GM12878 (cell line): ENCODE results near the gene ANKDD1A. TPM values are rescaled to one million over a fixed set of nuclear protein-coding genes. Genes with fewer than 3 reads are reported as not detected.

Experiments used
- ATAC-seq: fragments of 200-7000 bp; cut with Tn5 transposase; 3 replicates; pipeline ENCODE4 v1.9.1; 2020; ENCODE audit warnings: mild to moderate bottlenecking, moderate library complexity
- BruUV-seq: library from RNA; stranded (reverse); fragments of 400-500 nt; replicated peaks from 2 replicates; lab custom pipeline; 2021; lab: Mats Ljungman, UMichigan
- CTCF ChIA-PET: fragments of 300-600 bp; sonication (Branson Sonifier 250); formaldehyde crosslinking; extraction: SDS; loops from one replicate; lab custom pipeline; 2021; ENCODE audit warnings: inconsistent platforms; lab: Yijun Ruan, JAX
- POLR2A ChIA-PET: fragments of 350-600 bp; formaldehyde crosslinking; extraction: SDS; loops from one replicate; lab custom pipeline; 2021; ENCODE audit warnings: inconsistent platforms; lab: Charles Lee
- RAD21 ChIA-PET: fragments of 300-600 bp; sonication (Branson Sonifier 250); formaldehyde crosslinking; loops from one replicate; lab custom pipeline; 2023; ENCODE audit warnings: antibody characterized with exemption; ENCODE audit not compliant: unreplicated experiment; lab: Charles Lee
- SMC1A ChIA-PET: fragments of 300-600 bp; sonication (Branson Sonifier 250); formaldehyde crosslinking; loops from one replicate; lab custom pipeline; 2023; ENCODE audit not compliant: unreplicated experiment, uncharacterized antibody; lab: Charles Lee
- DNase-seq: peaks from one replicate; pipeline ENCODE4 v3.0.0-alpha.2; 2011; ENCODE audit warnings: low read depth, low spot score
- FAIRE-seq: peaks from 3 replicates; lab custom pipeline; 2011; peaks lifted over from hg19 to GRCh38; lab: Jason Lieb, UNC
- H2AFZ ChIP-seq: 2 replicates; pipeline ENCODE4 v1.6.0; 2011; ENCODE audit warnings: low read depth, low read length, control low read depth; ENCODE audit not compliant: control insufficient read depth
- H3K27ac ChIP-seq: 2 replicates; pipeline ENCODE4 v1.5.1; 2011; ENCODE audit warnings: control low read depth; ENCODE audit not compliant: control insufficient read depth, insufficient read depth
- H3K27me3 ChIP-seq, 2 experiments: replicated peaks in 1 of 2; 2 replicates each; pipeline versions ENCODE4 v1.6.0 to v1.6.1; 2011; ENCODE audit warnings: low read length in 1 of 2; ENCODE audit not compliant: control insufficient read depth in 2 of 2, insufficient read depth in 2 of 2
- H3K36me3 ChIP-seq, 2 experiments: 2 replicates each; pipeline ENCODE4 v1.5.1; 2011; ENCODE audit warnings: low read length in 1 of 2; ENCODE audit not compliant: control insufficient read depth in 2 of 2, insufficient read depth in 2 of 2
- H3K4me1 ChIP-seq: 2 replicates; pipeline ENCODE4 v1.6.1; 2011; ENCODE audit warnings: mild to moderate bottlenecking, low read length, moderate library complexity, mixed read lengths; ENCODE audit not compliant: control insufficient read depth, insufficient read depth
- H3K4me2 ChIP-seq: 2 replicates; pipeline ENCODE4 v1.6.0; 2011; ENCODE audit warnings: control low read depth; ENCODE audit not compliant: control insufficient read depth, insufficient read depth
- H3K4me3 ChIP-seq: fragments of 200-600 bp; sonication (generic); 2 replicates; pipeline ENCODE4 v1.5.1; 2016
- H3K79me2 ChIP-seq: 2 replicates; pipeline ENCODE4 v1.6.0; 2011; ENCODE audit warnings: low read length; ENCODE audit not compliant: control insufficient read depth, insufficient read depth
- H3K9ac ChIP-seq: 2 replicates; pipeline ENCODE4 v1.8.0; 2011; ENCODE audit warnings: low read length, control low read depth, mixed read lengths; ENCODE audit not compliant: control insufficient read depth, insufficient read depth
- H3K9me3 ChIP-seq: replicated peaks from 3 replicates; pipeline ENCODE4 v1.5.1; 2011; ENCODE audit warnings: mild to moderate bottlenecking, low read length; ENCODE audit not compliant: control insufficient read depth, insufficient read depth
- H4K20me1 ChIP-seq: 2 replicates; pipeline ENCODE4 v1.6.0; 2011; ENCODE audit not compliant: control insufficient read depth, insufficient read depth
- BHLHE40 ChIP-seq, 2 experiments: fragments of 450-650 bp in 1 of 2; IDR thresholded peaks; 2 replicates each; pipeline ENCODE4 v1.6.1; 2011 to 2017; ENCODE audit warnings: low read depth in 2 of 2, borderline replicate concordance in 1 of 2, improper control_type of control experiment in 1 of 2, low read length in 1 of 2, mild to moderate bottlenecking in 1 of 2
- BRCA1 ChIP-seq: IDR thresholded peaks from 2 replicates; pipeline ENCODE4 v1.6.1; 2011; ENCODE audit warnings: low read depth, low read length, improper control_type of control experiment
- CHD1 ChIP-seq: IDR thresholded peaks from 2 replicates; pipeline ENCODE4 v1.6.1; 2012; ENCODE audit warnings: low read depth, low read length, improper control_type of control experiment
- EGR1 ChIP-seq, 2 experiments: IDR thresholded peaks; 1 replicate in 1 of 2; 2 replicates in 1 of 2; pipeline ENCODE4 v1.6.1; 2011 to 2012; ENCODE audit warnings: low read depth in 2 of 2, low read length in 2 of 2, borderline replicate concordance in 1 of 2, mild to moderate bottlenecking in 1 of 2, moderate library complexity in 1 of 2
- JUNB ChIP-seq: IDR thresholded peaks from 2 replicates; pipeline ENCODE4 v1.6.1; 2016; ENCODE audit warnings: antibody characterized with exemption, mild to moderate bottlenecking
- LARP7 ChIP-seq: fragments of 450-650 bp; IDR thresholded peaks from 2 replicates; pipeline ENCODE4 v1.6.1; 2017; ENCODE audit warnings: mild to moderate bottlenecking
- MAX ChIP-seq: IDR thresholded peaks from 2 replicates; pipeline ENCODE4 v1.6.1; 2012; ENCODE audit warnings: low read depth, low read length, improper control_type of control experiment
- MLLT1 ChIP-seq: fragments of 450-650 bp; IDR thresholded peaks from 2 replicates; pipeline ENCODE4 v1.6.1; 2016; ENCODE audit warnings: mild to moderate bottlenecking
- NBN ChIP-seq: fragments of 450-650 bp; IDR thresholded peaks from 2 replicates; pipeline ENCODE4 v1.6.1; 2016
- NFYB ChIP-seq: IDR thresholded peaks from 2 replicates; pipeline ENCODE4 v1.6.1; 2011; ENCODE audit warnings: low read depth, mild to moderate bottlenecking, low read length, improper control_type of control experiment, moderate library complexity; ENCODE audit not compliant: insufficient read depth
- NRF1 ChIP-seq: conservative IDR thresholded peaks from 2 replicates; pipeline ENCODE4 v1.6.1; 2011; ENCODE audit warnings: mild to moderate bottlenecking, low read depth, low read length, improper control_type of control experiment
- POLR2A ChIP-seq: IDR thresholded peaks from 2 replicates; pipeline ENCODE4 v1.6.1; 2011; ENCODE audit warnings: low read depth, mild to moderate bottlenecking, low read length
- POLR2AphosphoS5 ChIP-seq: IDR thresholded peaks from 2 replicates; pipeline ENCODE4 v1.6.1; 2011; ENCODE audit warnings: mild to moderate bottlenecking, low read length, inconsistent platforms
- POU2F2 ChIP-seq: IDR thresholded peaks from 3 replicates; pipeline ENCODE4 v1.6.1; 2011; ENCODE audit warnings: low read depth, mild to moderate bottlenecking, low read length, borderline replicate concordance
- RFX5 ChIP-seq: IDR thresholded peaks from 2 replicates; pipeline ENCODE4 v1.6.1; 2011; ENCODE audit warnings: low read depth, low read length, improper control_type of control experiment
- SMAD1 ChIP-seq: fragments of 450-650 bp; IDR thresholded peaks from 2 replicates; pipeline ENCODE4 v1.6.1; 2018; ENCODE audit warnings: mild to moderate bottlenecking, low read depth; ENCODE audit not compliant: partially characterized antibody
- SMAD5 ChIP-seq: IDR thresholded peaks from 2 replicates; pipeline ENCODE4 v1.6.1; 2016; ENCODE audit warnings: antibody characterized with exemption, low read depth
- SMARCA5 ChIP-seq: fragments of 450-650 bp; IDR thresholded peaks from 2 replicates; pipeline ENCODE4 v1.6.1; 2017; ENCODE audit warnings: mild to moderate bottlenecking
- TAF1 ChIP-seq: IDR thresholded peaks from 2 replicates; pipeline ENCODE4 v1.6.1; 2011; ENCODE audit warnings: mild to moderate bottlenecking, low read depth, low read length, borderline replicate concordance
- USF1 ChIP-seq: IDR thresholded peaks from 2 replicates; pipeline ENCODE4 v1.6.1; 2011; ENCODE audit warnings: borderline replicate concordance, low read depth, mild to moderate bottlenecking, moderate library complexity, mixed read lengths, low read length; ENCODE audit not compliant: insufficient read depth; ENCODE audit errors: extremely low read length
- YBX1 ChIP-seq: fragments of 450-650 bp; IDR thresholded peaks from 2 replicates; pipeline ENCODE4 v1.6.1; 2016; ENCODE audit warnings: antibody characterized with exemption
- WGBS: methylation state at CpG from one replicate; pipeline ENCODE4 v1.1.6; 2016; ENCODE audit warnings: low lambda C conversion rate; ENCODE audit not compliant: insufficient replicate concordance, insufficient coverage; ENCODE audit errors: missing lambda C conversion rate; 5-methylcytosine and 5-hydroxymethylcytosine counted together
- in situ Hi-C: fragments of 300-500 bp; cut with MboI; formaldehyde crosslinking; loops from 9 replicates; pipeline ENCODE4 v1.14.3; 2018; ENCODE audit warnings: mixed read lengths
- intact Hi-C: fragments of 100-400 bp; cut with micrococcal nuclease; formaldehyde crosslinking; loops from one replicate; pipeline ENCODE4 v1.14.2; 2022; ENCODE audit not compliant: unreplicated experiment
- polyA plus RNA-seq, 11 experiments: library from polyadenylated mRNA; depleted of rRNA in 4 of 11; unstranded in 6 of 11; stranded (reverse) in 5 of 11; fragments of >200 nt; fragmentation: Nextera tagmentation in 4 of 11; fragmentation: Illumina TruSeq in 1 of 11; extraction: Ambion mirVana in 4 of 11; extraction: Trizol in 1 of 11; gene quantifications; 1 replicate in 1 of 11; 2 replicates in 10 of 11; pipeline versions ENCODE4 v1.2.1 to v1.2.3, GENCODE V29; 2011 to 2016; ENCODE audit warnings: inconsistent platforms in 2 of 11, missing spikeins in 2 of 11, low read depth in 1 of 11
- total RNA-seq, 4 experiments: library from RNA; depleted of rRNA in 3 of 4; stranded (reverse); fragments of >200 nt in 3 of 4; fragmentation: Illumina TruSeq in 1 of 4; extraction: Trizol in 1 of 4; gene quantifications; 2 replicates each; pipeline versions ENCODE4 v1.2.1 to v1.2.3, GENCODE V29; 2013 to 2021

ANKDD1A gene
- total and polyA plus RNA-seq, 10 of the 15 experiments (the other 5 are each of a cell fraction or from before 2014, with no cell fraction given) = 1.5 to 6.6 (median 4.1) TPM

GRCh38 chr15:64894395-64895056 is 17.2 kb upstream of the ANKDD1A start:
- ChIA-PET POLR2A (interaction anchor here (0.6 to 9.0 kb wide), 33 partner anchors 9 to 410 kb away, joined by 3 to 136 read pairs (median 4); partner anchors contain the start of genes ANKDD1A, PIF1, PLEKHO2 and RNU5B-1), CTCF (interaction anchor here (0.5 to 6.2 kb wide), 43 partner anchors 9 to 207 kb away, joined by 3 to 78 read pairs (median 4); partner anchors contain the start of genes PIF1 and SPG21), RAD21 (interaction anchor here (0.6 to 5.8 kb wide), 38 partner anchors 8 to 648 kb away, joined by 3 to 129 read pairs (median 5); partner anchors contain the start of genes CLPX, PIF1, PLEKHO2 and SPG21), SMC1A (interaction anchor here (0.7 to 7.4 kb wide), 34 partner anchors 9 to 202 kb away, joined by 3 to 118 read pairs (median 5); partner anchors contain the start of genes PIF1 and PLEKHO2)
- peaks cover 9% of the 10 kb centered on the region for H3K79me2 ChIP-seq
- FAIRE-seq (peak; percentile 80), ATAC-seq (peak; percentile 63), DNase-seq (peak; percentile 76)
- BruUV-seq = no TSS peak
- intact Hi-C loops (loop anchor here (2.0 to 5.0 kb wide), 6 partner anchors 70 to 732 kb away; partner anchors contain the start of genes MTFMT, PIF1, PPIB and RNU5B-1), in situ Hi-C loops (loop anchor here (25.0 kb wide), 1 partner anchor 1407 kb away; no protein-coding TSS in a partner anchor)
- no peaks in the 10 kb centered on the region for H3K36me3 ChIP-seq
- no peaks in the 10 kb centered on the region for H3K27me3 ChIP-seq
- H2AFZ ChIP-seq = peak overlapping the region; percentile 3; the same call in 1 of the 2 replicates
- peak overlapping the region; percentile 80 for H3K9ac ChIP-seq
- WGBS = under 1% methylated on average over 17 of the region's 20 CpGs
- H3K4me3 ChIP-seq = peak overlapping the region; percentile 78
- H3K4me1 ChIP-seq = peaks cover 42% of the 10 kb centered on the region
- no peaks in the 10 kb centered on the region for H4K20me1 ChIP-seq
- H3K4me2 ChIP-seq = peak overlapping the region; percentile 99
- H3K27ac ChIP-seq = peak overlapping the region; percentile 97
- no peaks in the 10 kb centered on the region for H3K9me3 ChIP-seq
- no peak for TF ChIP-seq YBX1
- TF ChIP-seq SMARCA5 = peak; percentile 63; the same call in 1 of the 2 replicates
- peak; percentile 52; the same call in 1 of the 2 replicates for TF ChIP-seq MAX
- no peak for TF ChIP-seq CHD1
- 0 out of 2 replicates have a peak, but pooled peaks have one; percentile 12 for TF ChIP-seq NRF1
- no peak for TF ChIP-seq BRCA1
- peak; percentile 38; the same call in 1 of the 2 replicates for TF ChIP-seq NFYB
- no peak for TF ChIP-seq SMAD1
- TF ChIP-seq MLLT1 = peak; percentile 12; the same call in 1 of the 2 replicates
- no peak for TF ChIP-seq NBN
- TF ChIP-seq TAF1 = peak; percentile 35; the same call in 1 of the 2 replicates
- peak in 1 of 2 experiments; percentile 24; a peak in 1 of 3 replicates for TF ChIP-seq EGR1 (IDR thresholded peaks at IDR 0.05; ENCODE audit: borderline replicate concordance in 1 of 2, low read depth in 2 of 2, low read length in 2 of 2)
- peak; percentile 74 for TF ChIP-seq POLR2A
- peak; percentile 62 for TF ChIP-seq SMAD5
- TF ChIP-seq USF1 = peak; percentile 13
- peak; percentile 44; the same call in 1 of the 2 replicates for TF ChIP-seq LARP7
- no peak; the same call in 1 of the 2 replicates for TF ChIP-seq POLR2AphosphoS5
- no peak for TF ChIP-seq POU2F2
- no peak for TF ChIP-seq JUNB
- no peak for TF ChIP-seq RFX5
- peak; percentile 2 to 26; a peak in 1 of 4 replicates for TF ChIP-seq BHLHE40 (IDR thresholded peaks at IDR 0.05; ENCODE audit: borderline replicate concordance in 1 of 2, low read depth in 2 of 2, low read length in 1 of 2)
